ENCODE results near the gene GNAS-AS1. TPM values are rescaled to one million over a fixed set of nuclear protein-coding genes. Genes with fewer than 3 reads are reported as not detected.

The GNAS-AS1 gene
- total RNA-seq, 4 donors from 2014 or later, result 0.42 to 1.9 (median 1.1) TPM

GRCh38 chr20:58845706-58846105 is 5.0 kb downstream of the GNAS-AS1 start:
- 62 to 69% methylated on average over 3 of the region's 3 CpGs for WGBS, 2 donors
- H3K4me1 ChIP-seq, result no peaks in the 10 kb centered on the region
- H3K27ac ChIP-seq, result no peak overlapping the region
- intact Hi-C loops (cut with DNase I), result loop anchor here (10.0 kb wide), 1 partner anchor 611 kb away; no protein-coding TSS in a partner anchor
- no peak overlapping the region for H3K4me3 ChIP-seq (replicated peaks in 1 of 3)
- H3K27me3 ChIP-seq, result no peaks in the 10 kb centered on the region
- TF ChIP-seq, protein P1, sequence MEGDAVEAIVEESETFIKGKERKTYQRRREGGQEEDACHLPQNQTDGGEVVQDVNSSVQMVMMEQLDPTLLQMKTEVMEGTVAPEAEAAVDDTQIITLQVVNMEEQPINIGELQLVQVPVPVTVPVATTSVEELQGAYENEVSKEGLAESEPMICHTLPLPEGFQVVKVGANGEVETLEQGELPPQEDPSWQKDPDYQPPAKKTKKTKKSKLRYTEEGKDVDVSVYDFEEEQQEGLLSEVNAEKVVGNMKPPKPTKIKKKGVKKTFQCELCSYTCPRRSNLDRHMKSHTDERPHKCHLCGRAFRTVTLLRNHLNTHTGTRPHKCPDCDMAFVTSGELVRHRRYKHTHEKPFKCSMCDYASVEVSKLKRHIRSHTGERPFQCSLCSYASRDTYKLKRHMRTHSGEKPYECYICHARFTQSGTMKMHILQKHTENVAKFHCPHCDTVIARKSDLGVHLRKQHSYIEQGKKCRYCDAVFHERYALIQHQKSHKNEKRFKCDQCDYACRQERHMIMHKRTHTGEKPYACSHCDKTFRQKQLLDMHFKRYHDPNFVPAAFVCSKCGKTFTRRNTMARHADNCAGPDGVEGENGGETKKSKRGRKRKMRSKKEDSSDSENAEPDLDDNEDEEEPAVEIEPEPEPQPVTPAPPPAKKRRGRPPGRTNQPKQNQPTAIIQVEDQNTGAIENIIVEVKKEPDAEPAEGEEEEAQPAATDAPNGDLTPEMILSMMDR (IDR thresholded peaks at IDR 0.05), result no peak
- TF ChIP-seq POLR2A (IDR thresholded peaks at IDR 0.05), result no peak
- no peaks in the 10 kb centered on the region for H3K36me3 ChIP-seq
- no peak for DNase-seq
- no peaks in the 10 kb centered on the region for H3K9me3 ChIP-seq

- Histone ChIP-seq H3K27me3 (no peaks in the 10 kb centered on the region), H3K27ac (no peak overlapping the region), H3K36me3 (no peaks in the 10 kb centered on the region), H3K4me1 (no peaks in the 10 kb centered on the region), H3K4me3 (replicated peaks in 1 of 3) (no peak overlapping the region), H3K9me3 (no peaks in the 10 kb centered on the region)
- TF ChIP-seq, protein P1 (IDR thresholded peaks at IDR 0.05), result no peak
- TF ChIP-seq POLR2A (IDR thresholded peaks at IDR 0.05), result no peak
- intact Hi-C loops (cut with DNase I), result loop anchor here (10.0 kb wide), 1 partner anchor 608 kb away; no protein-coding TSS in a partner anchor
- no peak for DNase-seq
- WGBS, 2 donors, result 52 to 58% methylated on average over 6 of the region's 6 CpGs
These were observed 7.6 kb downstream of the GNAS-AS1 start for GRCh38 chr20:58843128-58843556.

- H3K4me3 ChIP-seq (replicated peaks in 1 of 3), result no peak overlapping the region
- no peaks in the 10 kb centered on the region for H3K36me3 ChIP-seq
- WGBS, 2 donors, result 56 to 59% methylated on average over 20 of the region's 20 CpGs
- DNase-seq, result no peak
- H3K27ac ChIP-seq, result no peak overlapping the region
- no peaks in the 10 kb centered on the region for H3K27me3 ChIP-seq
- intact Hi-C loops (cut with DNase I), result loop anchor here (10.0 kb wide), 1 partner anchor 607 kb away; no protein-coding TSS in a partner anchor
- no peak for TF ChIP-seq POLR2A (IDR thresholded peaks at IDR 0.05)
- TF ChIP-seq, protein P1 (IDR thresholded peaks at IDR 0.05), result no peak
- no peaks in the 10 kb centered on the region for H3K4me1 ChIP-seq
- H3K9me3 ChIP-seq, result no peaks in the 10 kb centered on the region
These were observed 8.4 kb downstream of the GNAS-AS1 start for GRCh38 chr20:58842276-58842675.

GRCh38 chr20:58841539-58842264 is 9.0 kb downstream of the GNAS-AS1 start:
- no peaks in the 10 kb centered on the region for H3K36me3 ChIP-seq
- WGBS, 2 donors, result 64 to 75% methylated on average over 47 to 57 of the region's 58 CpGs
- H3K4me1 ChIP-seq, result no peaks in the 10 kb centered on the region
- TF ChIP-seq, protein P1 (IDR thresholded peaks at IDR 0.05), result no peak
- TF ChIP-seq POLR2A (IDR thresholded peaks at IDR 0.05), result no peak
- H3K4me3 ChIP-seq (replicated peaks in 1 of 3), result no peak overlapping the region
- no peaks in the 10 kb centered on the region for H3K9me3 ChIP-seq
- H3K27ac ChIP-seq, result no peak overlapping the region
- H3K27me3 ChIP-seq, result no peaks in the 10 kb centered on the region
- DNase-seq, result no peak
- intact Hi-C loops (cut with DNase I), result loop anchor here (10.0 kb wide), 1 partner anchor 607 kb away; no protein-coding TSS in a partner anchor

Measured in thyroid gland (tissue), 4 donors.